Middle frontal gyrus (tissue), 1 donor: Measurements from ENCODE around the gene MLC1.

Experiments
- DNase-seq: peaks from one replicate; pipeline ENCODE4 v3.0.0-alpha.2; 2015; ENCODE audit warnings: low spot score; ENCODE audit errors: extremely low spot score

MLC1 gene

DNA sequence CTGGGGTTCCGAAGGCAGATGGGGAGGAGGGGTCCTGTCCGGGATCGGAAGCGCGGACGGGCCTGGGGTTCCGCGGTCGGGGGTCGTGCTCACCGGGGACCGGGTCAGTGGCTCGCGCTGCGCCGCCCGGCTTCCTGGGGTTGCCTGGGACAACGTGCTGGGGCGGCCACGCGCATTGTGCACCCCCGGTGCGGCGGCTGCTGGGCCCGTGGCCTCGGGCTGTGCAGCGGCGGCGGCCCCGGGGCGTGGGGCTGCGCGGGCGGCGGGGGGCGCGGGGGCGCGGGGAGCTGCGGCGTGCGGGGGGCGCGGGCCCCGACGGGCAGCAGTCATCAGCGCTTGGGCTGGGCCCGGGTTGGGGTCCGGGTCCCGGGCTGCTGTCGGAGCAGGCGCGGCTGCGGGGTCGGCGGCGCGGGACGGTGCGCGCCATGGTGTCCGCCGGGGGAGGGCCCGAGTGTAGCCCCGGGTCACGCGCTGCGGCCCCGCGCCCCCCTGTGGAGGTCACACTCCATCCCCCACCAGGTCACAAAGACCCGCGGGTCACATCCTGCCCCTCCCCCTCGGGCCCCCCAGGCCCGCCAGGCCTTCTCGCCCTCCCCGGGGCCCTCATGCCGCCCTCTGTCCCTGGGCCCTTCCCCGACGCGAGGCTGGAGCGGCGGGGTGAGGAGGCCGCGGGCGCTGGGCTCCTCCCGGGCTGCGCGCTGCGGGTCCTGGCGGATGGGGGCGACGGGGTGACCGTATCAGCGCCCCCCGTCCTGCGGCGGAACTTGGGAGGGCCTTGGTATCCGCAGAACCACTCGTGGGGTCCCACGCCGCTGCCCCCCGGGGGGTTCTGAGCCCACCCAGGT is 26.9 kb downstream of the MLC1 start, which contains the start of gene TTLL8:
TSS of gene TTLL8 (minus strand) at position 238 of the 845 bp plus-strand sequence.
- DNase-seq, result no peak

DNA sequence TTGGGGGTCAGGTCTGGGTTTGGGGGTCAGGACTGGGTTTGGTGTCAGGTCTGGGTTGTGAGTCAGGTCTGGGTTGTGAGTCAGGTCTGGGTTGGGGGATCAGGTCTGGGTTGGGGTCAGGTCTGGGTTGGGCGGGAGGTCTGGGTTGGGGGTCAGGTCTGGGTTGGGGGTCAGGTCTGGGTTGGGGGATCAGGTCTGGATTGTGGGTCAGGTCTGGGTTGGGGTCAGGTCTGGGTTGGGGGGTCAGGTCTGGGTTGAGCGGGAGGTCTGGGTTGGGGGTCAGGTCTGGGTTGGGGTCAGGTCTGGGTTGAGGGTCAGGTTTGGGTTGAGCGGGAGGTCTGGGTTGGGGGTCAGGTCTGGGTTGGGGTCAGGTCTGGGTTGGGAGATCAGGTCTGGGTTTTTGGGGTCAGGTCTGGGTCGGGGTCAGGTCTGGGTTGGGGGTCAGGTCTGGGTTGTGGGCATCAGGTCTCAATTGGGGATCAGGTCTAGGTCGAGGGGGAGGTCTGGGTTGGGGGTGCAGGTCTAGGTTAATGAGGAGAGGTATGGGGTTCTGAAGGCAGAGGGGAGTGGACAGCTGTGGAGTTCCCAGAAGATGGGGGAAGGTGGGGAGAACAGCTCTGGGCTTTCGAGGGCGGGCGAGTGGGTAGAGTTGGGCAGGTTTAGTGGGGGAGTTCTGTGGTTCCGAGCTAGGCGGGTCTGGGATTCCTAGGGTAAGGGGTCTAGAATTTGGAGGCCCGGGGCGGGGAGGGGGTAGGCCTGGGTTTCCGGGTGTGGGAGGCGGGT is 27.8 kb downstream of the MLC1 start:
- DNase-seq, result no peak

DNA sequence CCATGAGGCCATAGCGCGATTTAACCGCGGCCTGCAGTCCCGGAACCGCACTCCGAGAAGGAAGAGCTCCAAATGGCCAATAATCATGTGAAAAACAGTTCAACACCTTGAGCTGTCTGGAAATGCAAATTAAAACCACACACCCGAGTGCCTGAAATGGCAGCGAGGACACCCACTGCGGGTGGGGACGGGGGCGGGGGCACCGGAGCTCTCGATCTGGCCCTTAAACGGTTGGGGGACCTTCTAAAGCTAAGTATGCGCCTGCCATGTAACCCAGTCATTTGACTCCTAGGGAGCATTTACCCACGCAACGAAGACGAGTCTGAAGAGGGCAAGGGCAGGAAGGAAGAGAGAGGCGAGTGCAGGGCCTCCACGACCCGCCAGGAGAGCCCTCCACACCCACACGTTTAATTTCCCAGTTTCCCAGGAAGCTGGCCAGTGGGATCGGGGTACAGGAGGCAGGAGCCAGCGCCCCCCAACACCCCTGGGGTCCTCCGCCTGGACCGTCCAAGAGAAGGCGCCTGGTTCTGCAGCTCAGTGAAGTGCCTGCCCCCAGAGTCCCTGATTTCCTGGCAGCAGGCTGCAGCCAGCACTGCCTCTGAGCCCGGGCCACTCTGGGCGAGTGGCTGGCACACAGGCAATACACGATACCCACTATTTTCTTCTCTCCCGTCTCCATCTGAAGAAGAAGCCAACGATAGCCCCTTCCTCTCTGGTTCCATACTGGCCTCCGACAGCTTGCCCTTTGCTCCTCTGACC is 28.8 kb downstream of the MLC1 start:
- no peak for DNase-seq

DNA sequence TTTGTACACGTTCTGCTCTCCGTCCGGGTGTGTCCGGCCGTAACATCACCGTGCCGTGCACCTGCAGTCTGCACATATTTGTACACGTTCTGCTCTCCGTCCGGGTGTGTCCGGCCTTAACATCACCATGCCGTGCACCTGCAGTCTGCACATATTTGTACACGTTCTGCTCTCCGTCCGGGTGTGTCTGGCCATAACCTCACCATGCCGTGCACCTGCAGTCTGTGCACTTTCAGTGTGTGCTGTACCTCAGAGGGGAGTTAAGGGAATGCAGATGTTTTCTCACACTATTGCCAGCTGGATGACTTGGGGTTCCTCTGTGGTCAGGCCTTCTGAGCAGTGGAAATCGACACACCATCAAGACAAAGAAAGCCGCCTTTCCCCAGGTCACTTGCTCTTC is 31.4 kb downstream of the MLC1 start:
- DNase-seq, result no peak

DNA sequence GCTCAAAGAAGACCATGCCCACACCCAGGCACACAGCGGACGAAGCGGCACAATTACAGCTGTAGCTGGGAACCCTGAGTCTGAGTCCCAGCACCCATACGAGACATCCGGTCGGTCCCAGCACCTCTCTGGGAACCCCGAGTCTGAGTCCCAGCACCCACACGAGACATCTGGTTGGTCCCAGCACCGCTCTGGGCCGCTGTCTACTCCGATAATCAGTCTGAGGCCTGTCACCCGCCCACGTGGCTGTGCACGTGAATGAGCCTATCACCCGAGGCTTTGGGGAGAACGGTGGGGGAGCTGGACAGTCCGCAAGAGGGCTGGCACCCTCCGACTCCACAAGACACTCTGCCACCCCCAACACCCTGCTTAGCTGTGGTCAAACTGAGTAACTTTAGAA is 33.3 kb downstream of the MLC1 start:
- no peak for DNase-seq

DNA sequence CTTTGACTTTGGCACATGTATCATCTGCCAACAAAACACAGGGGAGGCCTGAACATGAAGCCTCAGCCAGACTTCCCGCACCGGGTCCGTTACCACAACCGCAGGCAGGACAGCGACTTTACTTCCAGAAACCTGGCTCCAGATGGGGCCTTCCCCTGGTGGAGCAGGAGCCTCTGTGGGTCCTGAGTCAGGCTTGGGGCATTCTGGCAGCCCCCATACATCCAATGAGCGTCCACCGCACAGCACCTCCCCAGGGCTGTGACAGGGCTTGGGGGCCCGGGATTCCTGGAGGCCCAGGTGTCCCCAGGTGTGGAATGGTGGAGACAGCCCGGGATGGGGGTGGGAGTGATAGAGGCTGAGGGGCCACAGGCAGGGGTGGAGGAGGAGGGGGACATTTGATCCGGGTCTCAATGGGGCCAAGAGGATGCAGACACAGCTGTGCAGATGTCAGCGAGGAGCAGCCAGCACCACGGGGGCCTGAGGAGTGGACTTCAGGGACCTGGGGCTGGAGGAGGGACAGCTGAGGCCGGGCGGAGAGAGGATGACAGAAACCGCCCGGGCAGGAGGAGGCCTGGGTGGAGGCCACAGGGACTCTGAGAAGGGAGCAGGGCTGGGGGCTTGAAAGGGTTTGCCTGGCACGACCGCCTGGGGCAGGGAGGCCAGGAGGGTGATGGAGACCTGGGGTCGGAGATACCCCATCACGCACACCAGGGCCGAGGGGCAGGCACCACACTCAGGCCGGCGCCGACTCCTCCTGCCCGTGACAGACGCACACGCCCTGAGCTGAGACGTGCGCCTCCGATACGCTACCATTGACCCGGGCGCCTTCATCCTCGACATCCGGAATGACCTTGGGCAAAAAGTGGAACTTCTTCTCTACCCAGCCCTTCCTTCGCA is 35.7 kb downstream of the MLC1 start:
- no peak for DNase-seq

DNA sequence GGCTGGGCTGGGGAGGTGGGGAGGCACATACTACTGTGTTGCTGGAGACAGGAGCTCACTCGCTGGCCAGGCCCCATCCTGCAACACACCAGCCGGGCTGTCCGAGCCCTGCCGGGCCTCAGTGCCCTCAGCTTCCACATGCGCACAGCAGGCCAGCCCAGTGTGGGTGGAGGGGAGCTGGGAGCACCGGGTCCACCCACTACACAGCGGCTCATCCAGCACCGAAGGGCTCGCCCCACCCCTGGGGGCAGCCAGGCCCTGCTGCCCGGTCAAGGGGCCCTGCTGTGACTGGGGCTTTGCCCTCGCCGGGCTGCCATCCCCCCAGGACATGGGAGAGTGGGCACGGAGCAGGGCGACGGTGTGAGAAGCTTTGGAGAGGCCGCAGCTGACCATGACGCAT is 36.4 kb downstream of the MLC1 start:
- no peak for DNase-seq

DNA sequence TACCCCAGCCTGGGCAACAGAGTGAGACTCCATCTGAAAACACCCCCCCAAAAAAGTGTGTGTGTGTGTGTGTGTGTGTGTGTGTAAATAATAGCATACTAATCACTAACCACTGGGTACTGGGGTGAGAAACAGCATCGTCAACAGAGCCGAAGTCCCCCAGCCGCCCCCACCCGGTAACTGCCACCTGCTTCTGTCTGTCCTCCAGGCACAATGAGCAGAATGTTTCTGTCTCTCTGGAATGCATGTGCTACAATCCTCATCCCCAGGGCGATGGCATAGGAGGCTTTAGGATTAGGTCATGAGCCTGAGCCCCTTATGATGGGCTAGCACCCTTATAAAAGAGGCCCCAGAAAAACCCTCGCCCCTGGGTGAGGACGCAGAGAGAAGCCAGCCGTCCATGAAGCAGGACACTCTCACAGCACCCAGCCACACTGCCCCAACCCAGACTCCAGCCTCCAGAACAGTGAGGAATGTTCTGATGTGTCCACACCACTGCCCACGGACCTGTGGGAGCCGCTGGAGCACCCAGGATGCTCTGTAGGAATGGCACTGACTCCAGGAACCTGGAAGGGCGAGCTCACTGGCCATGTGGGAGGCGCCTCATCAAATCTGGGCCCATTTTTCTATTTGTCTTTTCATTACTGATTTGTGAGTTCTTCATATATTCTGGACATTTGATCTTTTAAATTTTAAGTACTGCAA is 37.0 kb downstream of the MLC1 start:
- DNase-seq, result no peak

DNA sequence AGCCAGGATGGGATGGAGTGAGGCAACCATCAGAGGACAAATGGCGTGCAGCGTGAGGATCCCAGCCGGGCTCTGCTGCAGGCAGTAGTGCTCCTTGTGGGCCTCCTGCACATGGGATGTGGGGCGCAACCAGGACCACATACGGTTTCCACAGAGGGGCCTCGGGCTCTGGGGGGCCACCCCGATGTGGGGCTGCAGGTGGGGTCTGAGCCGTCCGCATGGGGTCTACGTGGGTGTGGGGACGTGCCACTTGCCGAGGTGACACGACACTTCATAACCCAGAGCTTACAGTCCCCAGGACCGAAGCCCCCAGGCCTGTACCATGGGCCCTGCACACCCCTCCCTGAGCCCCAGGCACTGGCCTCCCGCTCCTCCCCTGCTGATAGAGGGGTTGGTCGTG is 37.9 kb downstream of the MLC1 start:
- DNase-seq, result no peak

DNA sequence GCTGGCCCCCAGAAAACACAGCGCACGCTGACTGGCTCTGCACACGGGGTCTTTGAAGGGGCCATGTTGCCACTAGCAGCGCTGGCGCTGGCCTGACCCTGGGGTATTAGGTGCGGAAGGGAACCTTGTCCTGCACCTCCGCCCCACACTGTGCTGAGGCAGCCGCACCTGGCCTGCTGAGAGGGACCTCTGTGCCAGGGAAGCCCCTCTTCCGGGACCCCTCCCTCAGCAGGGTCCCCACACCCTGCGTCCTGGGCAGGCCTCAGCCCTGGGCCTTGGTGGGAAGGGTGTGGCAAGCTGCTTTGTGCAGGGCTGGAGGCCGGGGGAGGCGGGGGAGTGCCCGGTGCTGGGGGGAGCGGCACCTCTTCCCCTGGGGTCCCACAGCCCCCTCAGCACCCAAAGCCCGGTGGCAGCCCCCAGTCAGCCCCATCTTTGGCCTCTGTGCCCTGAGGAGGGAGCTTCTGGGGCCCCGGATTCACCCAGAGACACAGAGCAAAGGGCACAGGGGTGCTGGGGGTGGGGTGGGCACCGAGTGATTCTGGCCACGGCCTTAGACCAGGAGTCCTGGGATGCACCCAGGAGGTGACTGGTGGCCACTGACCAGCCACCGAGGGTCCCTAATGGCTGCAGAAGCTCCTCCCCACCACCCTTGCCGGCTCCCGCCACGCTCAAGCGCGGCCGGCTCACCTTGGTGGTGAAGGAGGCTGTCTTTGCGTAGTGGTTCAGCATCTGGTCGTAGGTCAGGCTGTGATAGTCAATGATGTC is 38.6 kb downstream of the MLC1 start:
- DNase-seq, result no peak

DNA sequence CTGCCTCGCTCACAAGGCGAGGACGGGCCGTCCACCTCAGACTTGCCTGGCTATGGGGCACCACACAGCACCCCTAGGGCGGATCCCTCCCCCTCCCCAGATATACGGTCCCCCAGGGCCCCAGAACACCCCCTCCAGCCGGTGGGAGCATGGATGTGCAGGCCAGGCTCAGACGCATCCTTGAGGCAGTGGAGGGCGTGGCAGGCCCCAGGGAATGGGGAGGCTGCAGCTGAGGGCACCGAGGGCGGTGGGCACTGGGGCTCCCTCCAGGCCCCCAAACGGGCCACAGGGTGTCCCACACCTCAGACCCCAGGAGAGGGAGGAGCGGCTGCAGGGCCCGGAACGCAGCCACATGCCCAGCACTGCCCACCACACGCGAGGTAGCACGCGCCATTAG is 39.2 kb downstream of the MLC1 start:
- no peak for DNase-seq

DNA sequence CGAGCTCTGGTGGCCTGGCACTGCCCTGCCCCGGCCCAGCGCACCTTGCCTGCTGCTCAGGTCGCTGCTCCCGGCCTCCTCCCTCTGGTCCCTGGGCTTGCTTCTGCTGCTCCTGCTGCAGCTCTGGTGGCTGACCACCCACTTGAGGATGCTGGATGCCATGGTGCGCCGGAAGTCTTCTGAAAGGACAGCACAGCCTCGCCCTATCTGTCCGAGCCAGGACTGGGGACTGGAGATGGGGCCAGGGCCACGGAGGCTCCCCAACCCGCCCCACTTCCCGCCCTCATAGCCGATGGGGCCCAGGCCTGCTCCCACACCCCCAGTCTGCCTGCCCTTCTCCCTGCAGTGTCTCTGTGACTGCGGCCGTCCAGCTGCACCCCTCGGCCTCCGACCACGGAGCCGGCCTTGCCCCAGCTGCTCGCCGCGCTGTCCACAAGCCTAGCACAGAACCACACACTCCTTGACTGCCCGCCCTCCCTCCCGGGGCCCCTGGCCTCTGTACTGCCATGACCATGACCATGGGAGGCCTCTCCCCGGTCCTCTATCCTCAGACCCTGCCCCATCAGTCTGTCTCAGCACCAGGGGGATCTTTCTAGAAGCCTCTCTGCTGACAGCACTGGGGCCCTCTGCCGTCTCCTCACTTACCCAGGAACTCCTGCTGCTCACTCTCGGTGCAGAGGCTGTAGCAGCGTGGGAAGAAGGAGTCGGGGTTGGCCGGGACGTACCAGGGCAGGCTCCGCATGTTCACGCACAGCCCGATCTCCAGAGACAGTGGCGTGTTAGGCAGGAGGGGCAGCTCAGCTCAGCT is 39.8 kb downstream of the MLC1 start:
- DNase-seq, result no peak

DNA sequence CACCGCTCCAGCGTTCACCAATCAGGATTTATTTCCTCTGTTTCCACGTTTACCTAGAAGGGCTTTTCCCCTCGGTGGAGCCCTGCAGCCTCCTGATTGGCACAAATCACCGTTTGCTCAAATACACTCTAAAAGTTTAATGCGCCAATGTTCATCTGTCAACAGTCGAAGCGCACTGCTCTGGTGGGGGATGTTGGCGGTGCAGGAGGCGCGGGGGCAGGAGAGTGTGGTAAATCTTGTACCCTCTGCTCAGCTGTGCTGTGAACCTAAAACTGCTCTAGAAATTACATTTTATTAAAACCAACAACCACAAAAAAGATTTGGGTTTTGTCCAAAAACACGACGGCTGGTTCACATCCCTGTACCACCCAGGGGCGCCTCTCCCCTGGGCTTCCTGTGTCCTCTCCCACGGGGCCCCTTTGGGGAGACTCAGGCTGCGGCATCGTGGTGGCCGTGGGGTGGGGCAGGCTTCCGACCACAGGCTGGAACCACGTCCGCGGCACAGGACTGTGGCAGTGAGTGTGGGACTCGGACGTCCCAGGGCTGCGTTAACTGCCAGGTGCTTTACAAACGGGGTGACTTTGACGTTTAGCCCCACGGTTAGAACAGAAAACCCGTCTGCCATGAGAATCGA is 40.6 kb downstream of the MLC1 start:
- no peak for DNase-seq

DNA sequence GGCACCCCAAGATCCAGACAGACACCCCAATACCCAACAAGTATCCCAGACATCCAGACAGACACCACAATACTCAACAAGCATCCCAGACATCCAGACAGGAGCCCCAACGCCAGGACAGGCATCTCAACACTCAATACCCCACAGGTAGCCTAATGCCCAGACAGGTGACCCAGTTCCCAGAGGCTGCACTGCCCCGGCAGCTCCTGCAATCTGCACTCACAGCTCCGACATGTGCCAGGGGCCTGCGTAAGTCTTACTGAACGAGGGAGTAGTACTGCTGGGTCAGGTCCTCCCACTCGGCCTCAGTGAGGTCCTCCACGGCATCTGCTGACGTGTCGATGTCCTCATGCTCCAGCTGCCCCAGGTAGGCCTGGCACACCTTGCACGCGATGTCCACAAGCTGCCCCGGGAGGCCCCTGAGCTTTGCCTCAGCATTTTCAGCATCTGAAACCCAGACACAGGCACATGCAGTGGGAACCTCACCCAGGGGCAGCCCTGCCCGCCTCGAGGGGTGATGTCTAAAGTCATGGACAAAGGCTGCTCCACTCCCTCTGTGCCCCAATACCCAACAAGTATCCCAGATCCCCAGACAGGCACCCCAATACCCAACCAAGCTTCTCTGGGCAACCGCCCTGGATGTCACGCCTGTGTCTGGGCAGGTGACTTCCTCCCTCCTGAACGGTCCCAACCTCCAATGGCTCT is 43.7 kb downstream of the MLC1 start:
- no peak for DNase-seq

DNA sequence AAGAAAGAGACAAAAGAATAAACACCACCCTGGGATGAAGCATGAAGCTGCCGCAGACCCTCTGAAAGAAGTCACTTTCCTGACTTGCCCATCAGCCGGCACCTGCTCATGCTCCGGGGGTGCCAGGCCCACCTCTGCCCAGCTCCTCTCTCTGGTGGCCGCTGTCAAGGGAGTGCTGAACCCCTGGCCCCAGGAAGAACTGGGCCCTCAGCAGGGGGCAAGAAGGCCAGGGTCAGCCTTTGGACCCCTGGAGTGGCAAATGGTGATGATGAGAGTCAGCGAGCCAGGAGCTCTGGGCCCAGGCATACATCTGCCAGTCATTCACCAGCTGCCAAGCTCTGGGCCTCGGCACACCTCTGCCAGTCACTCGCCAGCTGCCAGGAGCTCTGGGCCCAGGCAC is 44.5 kb downstream of the MLC1 start:
- DNase-seq, result no peak

DNA sequence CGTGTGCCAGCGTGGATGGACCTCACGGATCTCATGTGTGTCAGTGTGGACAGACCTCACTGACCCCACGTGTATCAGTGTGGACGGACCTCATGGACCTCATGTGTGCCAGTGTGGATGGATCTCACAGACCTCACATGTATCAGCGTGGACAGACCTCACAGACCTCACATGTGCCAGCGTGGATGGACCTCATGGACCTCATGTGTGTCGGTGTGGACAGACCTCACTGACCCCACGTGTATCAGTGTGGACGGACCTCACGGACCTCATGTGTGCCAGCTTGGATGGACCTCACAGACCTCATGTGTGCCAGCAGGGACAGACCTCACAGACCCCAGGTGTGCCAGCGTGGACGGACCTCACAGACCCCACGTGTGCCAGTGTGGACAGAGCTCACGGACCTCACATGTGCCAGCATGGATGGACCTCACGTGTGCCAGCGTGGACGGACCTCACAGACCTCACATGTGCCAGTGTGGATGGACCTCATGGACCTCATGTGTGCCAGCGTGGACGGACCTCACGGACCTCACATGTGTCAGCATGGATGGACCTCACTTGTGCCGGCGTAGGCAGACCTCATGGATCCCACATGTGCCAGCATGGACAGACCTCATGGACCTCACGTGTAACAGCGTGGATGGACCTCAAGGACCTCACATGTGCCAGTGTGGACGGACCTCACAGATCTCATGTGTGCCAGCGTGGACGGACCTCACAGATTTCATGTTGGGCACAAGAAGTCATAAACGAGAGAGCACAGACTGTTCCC is 45.4 kb downstream of the MLC1 start:
- no peak for DNase-seq
